MCF 10A (cell line): Measurements from ENCODE around the gene F8. TPM values are rescaled to one million over a fixed set of nuclear protein-coding genes. Genes with fewer than 3 reads are reported as not detected.

ENCODE experiments used
- BruUV-seq: library from RNA; stranded (reverse); fragments of 400-500 nt; replicated peaks from 2 replicates; lab custom pipeline; 2021; lab: Mats Ljungman, UMichigan
- CTCF ChIA-PET: fragments of 300-600 bp; sonication (Branson Sonifier 250); formaldehyde crosslinking; extraction: SDS; loops from one replicate; lab custom pipeline; 2021; ENCODE audit warnings: antibody characterized with exemption, inconsistent platforms; lab: Yijun Ruan, JAX
- POLR2A ChIA-PET: fragments of 300-600, 350-650 bp; sonication (Branson Sonifier 250); formaldehyde crosslinking; extraction: SDS; loops from one replicate; lab custom pipeline; 2020; ENCODE audit warnings: antibody characterized with exemption, inconsistent platforms; lab: Yijun Ruan, JAX
- DNase-seq: peaks from one replicate; pipeline ENCODE4 v3.0.0-alpha.2; 2018; ENCODE audit not compliant: unreplicated experiment
- H3K27ac Mint-ChIP-seq: one replicate; pipeline ENCODE4 v1.8.0; 2022; ENCODE audit warnings: mild to moderate bottlenecking, low read depth, mixed read lengths; ENCODE audit not compliant: unreplicated experiment
- H3K27me3 Mint-ChIP-seq: one replicate; pipeline ENCODE4 v1.8.0; 2022; ENCODE audit warnings: mixed read lengths; ENCODE audit not compliant: insufficient read depth, unreplicated experiment
- H3K36me3 Mint-ChIP-seq: one replicate; pipeline ENCODE4 v1.8.0; 2022; ENCODE audit warnings: mild to moderate bottlenecking, moderate library complexity, mixed read lengths; ENCODE audit not compliant: insufficient read depth, unreplicated experiment
- H3K4me1 Mint-ChIP-seq: one replicate; pipeline ENCODE4 v1.8.0; 2022; ENCODE audit warnings: mixed read lengths; ENCODE audit not compliant: insufficient read depth, unreplicated experiment
- H3K4me3 Mint-ChIP-seq: one replicate; pipeline ENCODE4 v1.8.0; 2022; ENCODE audit warnings: mild to moderate bottlenecking, moderate library complexity, mixed read lengths; ENCODE audit not compliant: unreplicated experiment
- H3K9me3 Mint-ChIP-seq: one replicate; pipeline ENCODE4 v1.8.0; 2022; ENCODE audit warnings: mixed read lengths; ENCODE audit not compliant: unreplicated experiment
- intact Hi-C: fragments of 100-400 bp; cut with micrococcal nuclease; formaldehyde crosslinking; loops from 2 replicates; pipeline ENCODE4 v1.14.1; 2022
- total RNA-seq: library from RNA; stranded (reverse); gene quantifications from 2 replicates; pipeline ENCODE4 v1.2.3, GENCODE V29; 2022
- TF ChIP-seq, protein P1 (sequence below): fragments of 200-600 bp; IDR thresholded peaks from one replicate; pipeline ENCODE4 v1.8.0; 2022; ENCODE audit warnings: antibody characterized with exemption, mild to moderate bottlenecking; ENCODE audit not compliant: unreplicated experiment

The F8 gene
- total RNA-seq, 1 experiment from 2014 or later, result 5.3 TPM

DNA sequence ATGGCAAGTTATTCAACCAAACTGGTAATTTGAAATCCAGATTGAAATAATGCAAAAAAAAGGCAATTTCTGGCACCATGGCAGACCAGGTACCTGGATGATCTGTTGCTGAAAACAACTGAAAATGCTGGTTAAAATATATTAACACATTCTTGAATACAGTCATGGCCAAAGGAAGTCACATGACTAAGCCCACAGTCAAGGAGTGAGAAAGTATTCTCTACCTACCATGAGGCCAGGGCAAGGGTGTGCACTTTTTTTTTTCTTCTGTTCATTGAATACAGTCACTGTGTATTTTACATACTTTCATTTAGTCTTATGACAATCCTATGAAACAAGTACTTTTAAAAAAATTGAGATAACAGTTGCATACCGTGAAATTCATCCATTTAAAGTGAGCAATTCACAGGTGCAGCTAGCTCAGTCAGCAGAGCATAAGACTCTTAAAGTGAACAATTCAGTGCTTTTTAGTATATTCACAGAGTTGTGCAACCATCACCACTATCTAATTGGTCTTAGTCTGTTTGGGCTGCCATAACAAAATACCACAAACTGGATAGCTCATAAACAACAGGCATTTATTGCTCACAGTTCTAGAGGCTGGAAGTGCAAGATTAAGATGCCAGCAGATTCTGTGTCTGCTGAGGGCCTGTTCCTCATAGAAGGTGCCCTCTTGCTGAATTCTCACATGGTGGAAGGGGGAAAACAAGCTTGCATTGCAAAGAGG is 212.4 kb downstream of the F8 start:
- ChIA-PET CTCF (no interaction called here), POLR2A (no interaction called here)
- Mint-ChIP-seq H3K36me3 (no peaks in the 10 kb centered on the region), H3K9me3 (peaks cover 10% of the 10 kb centered on the region), H3K4me3 (no peak overlapping the region), H3K27ac (no peak overlapping the region), H3K27me3 (peaks cover 20% of the 10 kb centered on the region), H3K4me1 (no peaks in the 10 kb centered on the region)
- DNase-seq, result no peak
- TF ChIP-seq, protein P1, sequence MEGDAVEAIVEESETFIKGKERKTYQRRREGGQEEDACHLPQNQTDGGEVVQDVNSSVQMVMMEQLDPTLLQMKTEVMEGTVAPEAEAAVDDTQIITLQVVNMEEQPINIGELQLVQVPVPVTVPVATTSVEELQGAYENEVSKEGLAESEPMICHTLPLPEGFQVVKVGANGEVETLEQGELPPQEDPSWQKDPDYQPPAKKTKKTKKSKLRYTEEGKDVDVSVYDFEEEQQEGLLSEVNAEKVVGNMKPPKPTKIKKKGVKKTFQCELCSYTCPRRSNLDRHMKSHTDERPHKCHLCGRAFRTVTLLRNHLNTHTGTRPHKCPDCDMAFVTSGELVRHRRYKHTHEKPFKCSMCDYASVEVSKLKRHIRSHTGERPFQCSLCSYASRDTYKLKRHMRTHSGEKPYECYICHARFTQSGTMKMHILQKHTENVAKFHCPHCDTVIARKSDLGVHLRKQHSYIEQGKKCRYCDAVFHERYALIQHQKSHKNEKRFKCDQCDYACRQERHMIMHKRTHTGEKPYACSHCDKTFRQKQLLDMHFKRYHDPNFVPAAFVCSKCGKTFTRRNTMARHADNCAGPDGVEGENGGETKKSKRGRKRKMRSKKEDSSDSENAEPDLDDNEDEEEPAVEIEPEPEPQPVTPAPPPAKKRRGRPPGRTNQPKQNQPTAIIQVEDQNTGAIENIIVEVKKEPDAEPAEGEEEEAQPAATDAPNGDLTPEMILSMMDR, result no peak
- intact Hi-C loops, result no loop called here
- BruUV-seq, result no TSS peak

DNA sequence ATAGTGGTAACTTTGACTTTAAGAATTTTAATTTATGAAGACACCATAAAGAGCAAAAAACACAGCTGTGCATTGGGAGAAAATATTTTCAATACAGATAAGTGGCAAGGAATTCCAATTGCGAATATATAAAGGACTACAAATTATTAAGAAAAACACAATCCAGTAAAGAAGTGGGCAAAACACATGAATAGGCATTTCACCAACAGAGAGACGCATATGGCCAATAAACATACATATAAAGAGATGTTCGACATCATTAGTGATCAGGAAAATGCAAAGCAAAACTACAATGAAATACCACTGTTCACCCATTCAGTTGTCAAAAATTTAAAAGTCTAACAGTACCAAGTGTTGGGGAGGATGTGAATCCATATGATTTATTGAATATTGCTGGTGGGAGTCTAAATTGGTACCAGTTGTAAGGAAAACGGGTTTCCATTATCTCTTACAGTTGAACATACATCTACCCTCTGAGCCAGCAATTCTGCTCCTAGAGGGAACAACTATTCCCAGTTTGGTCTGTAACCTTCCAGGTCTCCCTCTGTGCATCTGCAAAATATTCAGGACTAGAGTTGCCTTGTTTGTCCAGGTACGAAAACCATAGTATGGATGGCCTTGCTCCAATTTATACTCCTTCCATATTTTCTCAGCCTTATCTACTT is 215.6 kb downstream of the F8 start:
- H3K36me3 Mint-ChIP-seq, result no peaks in the 10 kb centered on the region
- TF ChIP-seq, protein P1, result no peak
- H3K9me3 Mint-ChIP-seq, result peaks cover 10% of the 10 kb centered on the region
- no peak overlapping the region for H3K4me3 Mint-ChIP-seq
- H3K27me3 Mint-ChIP-seq, result peaks cover 5% of the 10 kb centered on the region
- no peak overlapping the region for H3K27ac Mint-ChIP-seq
- no TSS peak for BruUV-seq
- ChIA-PET POLR2A (interaction anchor here (3.7 kb wide), 1 partner anchor 44 kb away, joined by 45 read pairs; the partner anchor contains the start of gene DKC1), CTCF (interaction anchor here (0.6 kb wide), 1 partner anchor 57 kb away, joined by 3 read pairs; no protein-coding TSS in a partner anchor)
- intact Hi-C loops, result no loop called here
- DNase-seq, result no peak
- peaks cover 6% of the 10 kb centered on the region for H3K4me1 Mint-ChIP-seq

DNA sequence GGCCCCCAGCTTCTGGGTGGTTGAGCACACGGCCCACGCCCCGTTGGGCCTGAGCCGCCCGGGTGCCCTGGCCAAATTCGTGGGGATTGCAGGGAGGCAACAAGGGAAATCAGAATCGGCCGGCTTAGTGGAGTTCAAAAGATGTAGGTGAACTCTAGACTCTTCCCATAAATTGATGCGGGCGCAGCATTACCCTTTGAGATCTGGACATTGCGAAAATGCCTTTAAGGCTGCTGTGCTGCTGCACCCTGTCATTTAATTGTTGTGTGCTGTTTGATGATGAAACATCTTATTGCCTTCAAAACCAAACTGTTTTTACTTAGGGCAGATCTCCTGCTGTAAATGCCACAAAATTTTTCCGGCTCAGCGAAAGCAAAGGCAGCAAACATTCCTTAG is 216.8 kb downstream of the F8 start:
- Mint-ChIP-seq H3K9me3 (peaks cover 10% of the 10 kb centered on the region), H3K4me3 (peak overlapping the region; percentile 80), H3K27me3 (no peaks in the 10 kb centered on the region), H3K4me1 (peaks cover 6% of the 10 kb centered on the region), H3K27ac (peak overlapping the region; percentile 85), H3K36me3 (no peaks in the 10 kb centered on the region)
- TF ChIP-seq, protein P1, result no peak
- POLR2A ChIA-PET, result interaction anchor here (0.7 to 3.7 kb wide), 9 partner anchors 9 to 110 kb away, joined by 3 to 45 read pairs (median 4); partner anchors contain the start of gene DKC1
- CTCF ChIA-PET, result interaction anchor here (0.6 to 1.4 kb wide), 3 partner anchors 17 to 41 kb away, joined by 3 to 5 read pairs (median 4); no protein-coding TSS in a partner anchor
- no TSS peak for BruUV-seq
- intact Hi-C loops, result loop anchor here (2.0 kb wide), 1 partner anchor 43 kb away; the partner anchor contains the start of gene DKC1
- DNase-seq, result peak; percentile 55
